ENCODE data around the gene VTI1A.

The VTI1A gene

GRCh38 chr10:112816033-112816430, 369.0 kb downstream of the VTI1A start:
- no peak for DNase-seq

DNA sequence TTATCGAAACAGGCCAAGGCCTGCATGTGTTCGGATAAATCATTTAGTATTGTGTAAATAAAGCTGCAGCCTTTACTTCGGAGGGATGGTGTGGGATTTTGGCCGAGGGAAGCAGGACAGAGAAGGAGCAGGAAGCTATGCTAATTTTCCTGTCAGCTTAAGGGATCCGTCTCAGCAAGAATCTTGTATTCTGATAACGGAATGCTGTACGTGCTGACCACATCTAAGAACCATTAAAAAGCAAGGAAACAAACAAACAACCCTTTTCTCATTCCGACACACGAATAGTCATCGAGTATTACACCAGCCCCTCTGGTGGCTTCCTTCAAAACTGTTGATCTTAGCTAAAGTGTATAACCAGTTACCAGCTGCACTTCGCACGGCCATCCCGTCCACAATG, 369.9 kb downstream of the VTI1A start:
- DNase-seq, result no peak

DNA sequence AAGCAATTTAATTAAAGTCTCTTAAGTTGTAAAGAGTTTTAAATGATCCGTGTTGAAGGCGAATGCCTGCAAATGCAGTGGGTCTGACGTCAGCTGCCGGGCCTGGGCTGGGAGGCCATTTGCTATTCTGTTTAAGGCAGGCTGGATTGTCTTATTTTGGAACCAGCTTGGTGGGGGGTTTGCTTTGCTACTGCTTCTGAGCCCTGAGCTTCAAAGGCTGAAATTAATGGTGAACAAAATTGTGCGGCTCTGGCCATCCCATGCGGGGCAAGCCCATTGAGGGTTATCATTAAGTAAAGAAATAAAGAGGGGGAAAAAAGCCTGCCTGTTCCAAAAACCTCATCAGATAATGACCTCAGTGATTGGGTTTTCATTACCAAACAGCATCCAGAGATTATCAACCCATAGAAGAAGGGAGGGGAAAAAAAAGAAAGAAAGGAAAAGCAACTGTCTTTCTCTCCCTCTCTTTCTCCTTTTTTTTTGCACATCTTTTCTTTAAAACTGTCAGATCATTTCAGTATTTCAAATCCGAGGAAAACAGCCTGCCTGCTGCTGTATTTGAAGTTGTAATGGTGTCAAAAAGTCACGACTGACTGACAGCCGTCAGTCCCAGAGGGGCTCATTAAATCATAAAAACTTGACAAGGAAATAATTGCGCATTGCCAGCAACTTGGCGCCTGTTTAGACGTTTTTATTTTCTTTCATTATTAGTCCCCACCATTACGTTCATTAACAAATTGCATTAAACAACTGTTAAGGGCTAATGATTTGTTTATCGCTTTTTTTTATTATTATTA, 371.2 kb downstream of the VTI1A start:
- no peak for DNase-seq

DNA sequence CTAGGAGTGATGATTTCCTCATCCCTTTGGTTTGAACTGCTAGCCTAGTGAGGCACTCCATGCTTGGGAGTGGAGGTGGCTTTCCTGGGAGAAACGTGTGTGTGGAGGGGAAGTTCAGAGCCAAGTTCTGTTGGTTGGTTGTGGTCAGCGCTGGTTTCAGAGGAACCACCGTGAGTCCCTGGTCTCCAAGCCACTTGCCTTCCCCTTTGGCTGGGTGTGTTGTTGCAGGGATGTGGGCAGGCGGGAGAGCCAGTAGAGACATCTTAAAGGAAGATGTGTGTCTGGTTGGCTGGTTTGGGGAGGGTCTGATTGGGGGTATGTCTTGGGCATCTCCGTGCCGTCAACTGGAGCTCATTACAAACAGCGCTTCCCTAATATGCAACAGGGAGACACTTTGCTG, 372.2 kb downstream of the VTI1A start:
- DNase-seq, result no peak

DNA sequence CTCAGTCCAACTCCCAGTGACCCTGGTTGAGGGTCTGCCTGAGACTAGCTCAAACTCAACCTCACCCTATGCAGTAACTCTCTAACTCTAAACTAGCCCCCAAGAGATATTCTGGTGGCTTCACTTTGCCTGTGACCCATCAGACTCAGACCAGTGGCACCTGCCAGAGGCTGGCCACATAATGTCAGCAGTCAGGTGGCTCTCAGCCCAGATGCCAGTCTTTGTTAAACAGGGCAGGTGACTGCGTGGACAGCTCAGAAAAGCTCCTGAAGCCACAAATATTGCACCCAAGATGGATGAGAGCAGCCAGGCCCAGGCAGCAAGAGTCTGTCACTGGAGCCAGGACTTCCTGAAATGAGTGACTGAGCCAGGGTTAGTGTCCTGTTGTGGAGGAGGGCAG, 373.3 kb downstream of the VTI1A start:
- DNase-seq, result no peak

DNA sequence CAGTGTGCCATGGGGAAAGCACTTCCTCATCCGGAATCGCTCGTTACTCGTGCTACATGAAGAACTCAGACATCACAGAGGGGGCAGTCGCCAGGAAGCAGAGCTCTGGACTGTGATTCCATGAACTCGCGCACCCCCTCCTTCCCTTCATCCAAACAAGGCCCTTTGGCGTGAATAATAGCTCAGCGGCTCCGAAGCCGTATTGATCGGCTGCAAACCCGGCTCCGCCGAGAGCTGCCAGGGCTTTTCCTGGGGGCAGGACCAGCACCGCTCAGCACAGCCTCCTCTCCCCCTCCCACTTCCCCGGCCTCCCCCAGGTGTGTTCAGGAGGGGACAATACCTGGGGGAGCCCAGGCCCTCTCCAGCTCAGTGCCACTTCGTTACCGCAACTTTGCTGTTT, 374.0 kb downstream of the VTI1A start:
- no peak for DNase-seq

DNA sequence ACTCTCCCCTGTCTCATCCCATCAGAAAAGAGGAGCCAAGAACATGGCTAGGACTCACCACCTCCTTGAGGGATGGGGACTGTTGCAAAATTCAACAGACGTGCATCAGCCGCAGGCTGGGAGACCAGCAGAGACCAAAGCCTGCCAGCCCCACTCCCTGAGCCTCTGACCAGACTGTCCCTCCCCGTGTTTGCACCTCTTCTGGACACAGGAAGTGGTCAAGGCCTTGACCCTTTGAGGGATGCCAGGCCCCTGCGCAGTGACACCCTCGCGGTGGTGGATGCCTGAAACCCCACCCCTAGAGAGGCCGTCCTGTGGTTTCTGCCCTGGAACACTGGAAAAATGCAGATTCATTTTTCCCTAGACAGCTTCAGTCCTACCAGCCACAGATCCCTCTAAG, 374.6 kb downstream of the VTI1A start:
- no peak for DNase-seq

DNA sequence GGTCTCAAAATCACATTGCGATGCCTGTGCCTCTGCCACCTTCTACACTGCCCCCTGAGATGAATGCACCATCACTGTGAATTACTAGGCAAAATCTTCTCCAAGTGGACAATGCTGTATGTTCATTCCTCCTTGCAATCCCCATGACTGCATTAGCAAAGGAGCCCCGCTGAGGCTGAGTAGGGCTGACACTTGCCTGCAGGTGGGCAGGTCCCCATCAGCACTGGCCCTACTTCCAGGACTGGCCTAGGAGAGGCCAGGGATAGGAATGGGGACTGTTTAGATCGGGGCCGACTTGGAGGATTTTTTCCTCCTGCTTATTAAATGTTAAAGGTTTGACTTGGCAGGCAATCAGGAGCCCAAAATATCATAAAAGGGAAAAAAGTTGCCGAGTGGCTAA, 376.0 kb downstream of the VTI1A start:
- no peak for DNase-seq

DNA sequence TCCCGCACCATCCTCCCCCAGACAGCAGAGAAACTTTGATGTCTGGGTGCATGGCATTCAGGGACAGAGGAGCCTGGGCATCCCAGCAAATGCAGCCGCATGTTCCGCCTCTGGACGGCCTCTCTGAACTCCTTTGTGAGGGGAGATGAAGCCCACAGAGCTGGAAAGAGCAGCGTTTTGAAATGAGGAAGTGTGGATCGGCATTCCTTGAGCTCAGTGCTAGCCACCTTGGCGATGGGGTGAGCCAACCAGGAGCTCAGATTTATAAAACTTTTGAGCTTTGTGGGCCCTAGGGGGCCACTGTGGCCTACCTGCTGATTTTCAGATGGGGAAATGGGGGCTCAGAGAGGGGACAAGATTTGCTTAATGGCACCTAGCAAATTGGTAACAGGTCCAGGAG, 376.6 kb downstream of the VTI1A start:
- DNase-seq, result no peak

- no peak for DNase-seq
Measured at GRCh38 chr10:112826018-112826697, 379.1 kb downstream of the VTI1A start.

DNA sequence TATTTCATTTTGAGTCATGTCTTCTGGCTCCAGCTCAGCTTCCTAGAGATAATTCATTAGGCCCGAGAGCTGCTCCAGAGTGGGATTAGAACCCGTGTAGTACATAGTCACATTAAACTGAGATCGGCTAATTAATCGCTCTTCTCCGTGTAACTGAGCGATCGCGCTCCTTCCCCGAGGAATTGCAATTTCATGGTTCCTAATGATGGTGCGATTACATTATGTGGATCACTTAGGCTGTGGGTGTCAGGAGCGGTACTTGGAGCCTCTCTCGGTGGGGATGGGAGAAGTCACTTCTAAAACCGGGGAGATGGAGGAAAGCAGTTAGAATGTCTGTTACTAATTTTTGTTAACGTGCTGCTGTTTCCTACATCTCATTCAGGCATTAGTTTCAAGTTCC, 380.1 kb downstream of the VTI1A start:
- no peak for DNase-seq

- DNase-seq, result no peak
Measured at GRCh38 chr10:112827951-112828350, 380.9 kb downstream of the VTI1A start.

DNA sequence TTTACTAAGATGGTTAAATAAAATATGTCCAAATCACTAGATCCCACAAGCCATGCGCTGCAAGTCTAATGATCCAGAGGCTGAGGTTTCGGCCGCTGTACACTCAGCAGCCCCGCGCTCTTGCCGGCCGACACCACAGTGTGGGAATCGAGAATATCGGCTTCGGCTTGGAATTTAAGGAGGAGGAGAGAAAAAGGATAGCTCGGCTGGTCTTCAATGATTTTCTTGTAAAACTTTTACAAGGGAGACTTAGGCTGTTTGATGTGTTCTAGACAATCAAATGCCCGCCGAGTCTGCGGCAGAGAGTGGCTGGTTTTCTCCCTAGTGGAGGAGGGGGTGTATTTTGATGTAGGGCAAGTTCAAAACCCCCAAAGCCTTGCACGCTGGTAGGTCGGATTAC, 384.8 kb downstream of the VTI1A start:
- no peak for DNase-seq

GRCh38 chr10:112832361-112832878, 385.4 kb downstream of the VTI1A start:
- no peak for DNase-seq

- no peak for DNase-seq
Measured at GRCh38 chr10:112832959-112833358, 385.9 kb downstream of the VTI1A start.

DNA sequence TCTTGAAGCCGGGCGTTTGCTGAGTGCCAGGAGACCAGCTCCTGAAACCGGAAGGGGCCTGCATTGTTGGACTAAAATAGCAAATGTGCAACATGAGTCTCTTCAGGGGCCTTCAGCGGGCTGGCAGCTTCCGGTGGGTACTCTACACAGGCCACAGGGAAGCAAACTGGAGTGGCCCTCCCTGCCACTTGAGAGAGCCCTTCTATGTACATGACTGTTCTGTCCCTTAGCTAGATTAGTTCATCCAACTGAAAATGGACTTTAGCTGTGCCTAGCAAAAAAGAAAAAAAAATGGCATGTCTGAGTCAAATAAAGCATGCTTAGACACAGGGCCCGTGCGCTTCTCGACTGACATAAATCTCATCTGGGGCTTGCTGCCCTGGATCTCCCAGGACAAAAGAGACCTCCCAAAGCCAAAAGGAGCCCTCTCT, 387.8 kb downstream of the VTI1A start:
- no peak for DNase-seq

DNA sequence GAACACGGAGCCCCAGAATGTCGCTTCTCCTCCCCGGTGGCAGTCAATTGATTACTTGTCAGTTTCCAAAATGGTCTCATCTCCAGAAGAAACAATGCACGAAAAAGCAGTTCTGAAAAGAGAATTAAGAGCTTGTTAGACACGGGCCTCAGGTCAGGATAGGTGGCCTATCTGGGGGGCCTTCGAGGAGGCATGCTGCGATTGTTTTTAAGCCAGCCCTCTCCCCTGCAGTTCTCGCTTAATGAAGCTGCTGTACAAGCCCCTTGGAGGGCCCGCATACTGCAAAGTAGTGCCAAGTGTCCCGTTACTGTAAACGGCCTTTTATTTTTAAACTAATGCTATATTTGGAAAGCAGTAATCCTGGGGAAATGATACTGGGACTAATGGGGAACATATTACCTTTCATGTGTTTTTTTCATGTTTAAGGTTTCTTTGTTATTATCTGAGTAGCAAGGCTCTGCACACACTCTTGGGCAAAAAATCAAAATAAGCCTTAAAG, 388.3 kb downstream of the VTI1A start:
- no peak for DNase-seq

DNA sequence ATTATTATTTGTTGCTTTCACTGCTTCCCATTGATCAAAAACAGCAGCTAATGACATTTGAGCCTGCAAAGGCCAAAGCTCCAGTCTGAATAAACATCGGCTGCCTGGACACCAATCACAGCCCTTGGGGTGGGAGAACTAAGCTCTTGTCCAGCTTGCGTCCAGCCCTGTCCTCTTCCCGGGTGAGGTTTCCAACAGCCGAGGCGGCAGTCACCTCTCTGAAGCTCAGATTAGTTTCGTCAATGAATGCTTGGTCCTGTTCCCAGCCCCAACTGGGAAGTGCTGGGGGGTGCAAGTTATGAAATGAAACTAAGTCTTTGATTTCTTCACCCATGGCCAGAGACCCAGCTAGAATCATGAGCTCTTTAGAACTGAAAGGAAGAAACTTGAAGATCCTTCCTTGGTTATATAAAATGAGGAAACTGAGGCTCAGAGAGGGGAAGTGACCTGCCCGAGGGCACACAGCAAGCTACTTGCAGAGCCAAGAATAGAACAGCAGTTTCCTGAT, 389.0 kb downstream of the VTI1A start:
- DNase-seq, result no peak

DNA sequence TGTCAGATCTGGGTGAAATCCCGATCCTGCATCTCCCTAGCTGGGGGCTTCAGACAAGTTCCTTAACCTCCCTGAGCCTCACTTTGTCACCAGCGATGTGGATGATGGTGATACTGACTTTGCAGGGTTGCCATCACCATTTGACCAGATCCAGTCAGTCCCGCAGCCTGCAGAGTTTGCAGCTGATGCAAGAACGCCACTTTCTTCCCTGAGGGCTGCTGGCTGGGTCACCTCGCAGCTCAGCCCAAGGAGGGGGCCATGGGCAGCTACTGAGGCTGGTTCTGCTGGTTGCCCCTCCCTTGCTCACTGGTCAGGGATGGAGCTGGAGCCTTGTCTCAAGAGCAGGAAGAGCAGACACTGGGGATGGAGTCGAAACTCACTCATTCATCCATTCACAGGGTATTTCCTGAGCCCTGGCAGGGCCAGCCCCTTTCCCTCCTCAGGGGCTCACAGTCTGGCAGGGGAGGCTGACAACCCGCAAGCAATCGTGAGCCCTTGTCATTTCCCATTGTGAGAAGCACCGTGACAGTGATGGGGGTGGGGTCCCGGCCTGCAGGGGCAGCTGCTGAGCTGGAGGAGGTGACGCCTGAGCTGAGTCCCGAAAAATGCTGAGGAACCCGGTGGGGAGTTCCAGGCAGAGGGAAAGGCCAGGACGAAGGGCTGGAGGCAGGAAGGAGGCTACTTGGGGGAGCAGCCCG, 391.9 kb downstream of the VTI1A start:
- DNase-seq, result no peak

DNA sequence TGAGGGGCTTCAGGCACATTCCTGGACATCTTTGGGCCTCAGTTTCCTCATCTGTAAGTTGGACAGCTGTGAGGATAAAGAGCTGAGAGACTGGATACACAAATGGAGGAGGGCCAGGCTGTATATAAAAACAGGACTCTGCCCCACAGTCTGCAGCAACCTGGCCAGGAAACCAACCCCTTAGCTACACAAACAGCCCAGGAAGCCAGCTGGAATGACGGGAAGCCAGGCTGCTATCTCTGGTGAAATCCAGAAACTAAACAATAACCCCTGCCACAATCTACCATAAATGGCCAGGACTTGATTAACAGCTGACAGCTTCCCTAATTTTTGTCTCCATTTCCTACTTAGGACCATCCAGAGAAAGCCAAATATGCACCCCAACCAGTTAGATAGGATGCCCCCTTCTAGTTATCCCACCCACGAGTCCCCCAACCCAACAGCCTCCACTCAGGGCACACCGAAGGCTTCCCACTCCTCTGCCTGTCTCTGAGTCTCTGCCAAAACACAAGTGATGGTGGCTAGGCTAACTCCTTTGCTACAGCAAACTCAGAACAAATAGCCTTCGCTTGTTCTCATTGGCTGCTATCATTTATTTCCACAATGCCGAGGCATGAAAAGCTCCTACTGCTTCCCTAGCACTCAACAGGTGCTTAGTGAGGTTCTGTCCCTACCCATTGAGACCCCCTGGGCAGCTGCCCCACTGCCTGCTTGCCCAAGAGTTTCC, 393.1 kb downstream of the VTI1A start:
- DNase-seq, result no peak

- DNase-seq, result no peak
Measured at GRCh38 chr10:112841549-112841948, 394.5 kb downstream of the VTI1A start.

GRCh38 chr10:112842832-112843360, 395.9 kb downstream of the VTI1A start:
- no peak for DNase-seq

All from NCI-H2227 treated with DMSO at 0.1 percent for 48 hours (cell line).